ENCODE measurements around the gene PLCG1. TPM values are rescaled to one million over a fixed set of nuclear protein-coding genes. Genes with fewer than 3 reads are reported as not detected.

The PLCG1 gene
- total and polyA plus RNA-seq, 4 donors = 2.0 to 30.4 (median 16.1) TPM

GRCh38 chr20:41175201-41175651 lies 37.9 kb downstream of the PLCG1 start:
- H3K27ac ChIP-seq (ENCODE audit: low read depth in 1 of 2, low read length in 2 of 2) = no peak overlapping the region
- TF ChIP-seq RAD21 (IDR thresholded peaks at IDR 0.05) (no peak), HNF4A (conservative IDR thresholded peaks at IDR 0.05) (no peak), NR2F2 (IDR thresholded peaks at IDR 0.05) (no peak), JUND (IDR thresholded peaks at IDR 0.05) (no peak), RXRA (IDR thresholded peaks at IDR 0.05) (no peak), CTCF (IDR thresholded peaks at IDR 0.05; ENCODE audit: low read depth, low read length, missing input control) (no peak)
- TF ChIP-seq, protein P1, sequence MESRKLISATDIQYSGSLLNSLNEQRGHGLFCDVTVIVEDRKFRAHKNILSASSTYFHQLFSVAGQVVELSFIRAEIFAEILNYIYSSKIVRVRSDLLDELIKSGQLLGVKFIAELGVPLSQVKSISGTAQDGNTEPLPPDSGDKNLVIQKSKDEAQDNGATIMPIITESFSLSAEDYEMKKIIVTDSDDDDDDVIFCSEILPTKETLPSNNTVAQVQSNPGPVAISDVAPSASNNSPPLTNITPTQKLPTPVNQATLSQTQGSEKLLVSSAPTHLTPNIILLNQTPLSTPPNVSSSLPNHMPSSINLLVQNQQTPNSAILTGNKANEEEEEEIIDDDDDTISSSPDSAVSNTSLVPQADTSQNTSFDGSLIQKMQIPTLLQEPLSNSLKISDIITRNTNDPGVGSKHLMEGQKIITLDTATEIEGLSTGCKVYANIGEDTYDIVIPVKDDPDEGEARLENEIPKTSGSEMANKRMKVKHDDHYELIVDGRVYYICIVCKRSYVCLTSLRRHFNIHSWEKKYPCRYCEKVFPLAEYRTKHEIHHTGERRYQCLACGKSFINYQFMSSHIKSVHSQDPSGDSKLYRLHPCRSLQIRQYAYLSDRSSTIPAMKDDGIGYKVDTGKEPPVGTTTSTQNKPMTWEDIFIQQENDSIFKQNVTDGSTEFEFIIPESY (IDR thresholded peaks at IDR 0.05) = no peak
- TF ChIP-seq, protein P2, sequence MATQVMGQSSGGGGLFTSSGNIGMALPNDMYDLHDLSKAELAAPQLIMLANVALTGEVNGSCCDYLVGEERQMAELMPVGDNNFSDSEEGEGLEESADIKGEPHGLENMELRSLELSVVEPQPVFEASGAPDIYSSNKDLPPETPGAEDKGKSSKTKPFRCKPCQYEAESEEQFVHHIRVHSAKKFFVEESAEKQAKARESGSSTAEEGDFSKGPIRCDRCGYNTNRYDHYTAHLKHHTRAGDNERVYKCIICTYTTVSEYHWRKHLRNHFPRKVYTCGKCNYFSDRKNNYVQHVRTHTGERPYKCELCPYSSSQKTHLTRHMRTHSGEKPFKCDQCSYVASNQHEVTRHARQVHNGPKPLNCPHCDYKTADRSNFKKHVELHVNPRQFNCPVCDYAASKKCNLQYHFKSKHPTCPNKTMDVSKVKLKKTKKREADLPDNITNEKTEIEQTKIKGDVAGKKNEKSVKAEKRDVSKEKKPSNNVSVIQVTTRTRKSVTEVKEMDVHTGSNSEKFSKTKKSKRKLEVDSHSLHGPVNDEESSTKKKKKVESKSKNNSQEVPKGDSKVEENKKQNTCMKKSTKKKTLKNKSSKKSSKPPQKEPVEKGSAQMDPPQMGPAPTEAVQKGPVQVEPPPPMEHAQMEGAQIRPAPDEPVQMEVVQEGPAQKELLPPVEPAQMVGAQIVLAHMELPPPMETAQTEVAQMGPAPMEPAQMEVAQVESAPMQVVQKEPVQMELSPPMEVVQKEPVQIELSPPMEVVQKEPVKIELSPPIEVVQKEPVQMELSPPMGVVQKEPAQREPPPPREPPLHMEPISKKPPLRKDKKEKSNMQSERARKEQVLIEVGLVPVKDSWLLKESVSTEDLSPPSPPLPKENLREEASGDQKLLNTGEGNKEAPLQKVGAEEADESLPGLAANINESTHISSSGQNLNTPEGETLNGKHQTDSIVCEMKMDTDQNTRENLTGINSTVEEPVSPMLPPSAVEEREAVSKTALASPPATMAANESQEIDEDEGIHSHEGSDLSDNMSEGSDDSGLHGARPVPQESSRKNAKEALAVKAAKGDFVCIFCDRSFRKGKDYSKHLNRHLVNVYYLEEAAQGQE (IDR thresholded peaks at IDR 0.05) = no peak
- H3K4me3 ChIP-seq (ENCODE audit: low read depth in 1 of 3, low read length in 3 of 3) = no peak overlapping the region
- H3K9ac ChIP-seq (ENCODE audit: low read depth in 1 of 2, low read length in 2 of 2) = no peak overlapping the region
- no peaks in the 10 kb centered on the region for H3K27me3 ChIP-seq (ENCODE audit: control insufficient read depth in 4 of 4, insufficient read depth in 4 of 4, low read length in 3 of 4)
- DNase-seq (ENCODE audit: low spot score) = no peak
- WGBS = 98% methylated on average over 4 of the region's 4 CpGs
- H3K4me1 ChIP-seq (ENCODE audit: control insufficient read depth in 4 of 4, insufficient read depth in 4 of 4, low read length in 3 of 4) = peaks cover 0 to 5% (median 0%) of the 10 kb centered on the region in 4 donors
- H3K9me3 ChIP-seq (ENCODE audit: control insufficient read depth in 4 of 4, low read length in 3 of 4) = no peaks in the 10 kb centered on the region
- peaks cover 0 to 23% (median 5%) of the 10 kb centered on the region in 4 donors for H3K36me3 ChIP-seq (ENCODE audit: control insufficient read depth in 4 of 4, insufficient read depth in 3 of 4, low read depth in 1 of 4, low read length in 3 of 4)

DNA sequence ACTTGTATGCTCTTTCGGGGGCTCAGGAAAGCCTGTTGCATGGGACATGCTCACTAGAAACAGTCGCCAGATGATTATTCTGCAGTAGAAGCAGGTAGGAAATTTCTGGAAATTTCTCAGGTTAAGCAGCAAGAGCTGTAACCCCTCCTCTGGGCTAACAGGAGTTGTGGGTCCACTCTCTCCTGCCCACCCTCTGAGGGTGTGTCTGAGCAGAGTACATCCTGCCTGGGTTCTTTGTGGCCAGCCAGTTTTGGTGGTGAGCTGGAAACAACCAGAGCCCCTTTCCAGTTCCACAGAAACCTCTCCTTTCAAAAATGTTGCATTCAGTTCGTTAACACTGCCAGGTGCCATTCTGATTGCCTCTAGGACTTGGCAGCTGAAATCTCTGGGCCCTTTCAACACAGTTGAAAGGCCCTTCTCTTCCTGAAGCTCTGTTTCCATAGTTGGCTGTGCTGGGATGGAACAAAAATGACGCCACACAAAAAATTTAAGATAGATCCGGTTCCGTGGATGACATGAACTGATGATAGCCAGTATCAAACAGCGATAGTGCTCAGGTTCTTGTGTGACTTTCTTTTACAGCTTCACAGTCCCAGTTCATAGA lies 38.5 kb downstream of the PLCG1 start:
- no peak overlapping the region for H3K27ac ChIP-seq (ENCODE audit: low read depth in 1 of 2, low read length in 2 of 2)
- no peaks in the 10 kb centered on the region for H3K27me3 ChIP-seq (ENCODE audit: control insufficient read depth in 4 of 4, insufficient read depth in 4 of 4, low read length in 3 of 4)
- H3K4me3 ChIP-seq (ENCODE audit: low read depth in 1 of 3, low read length in 3 of 3) = no peak overlapping the region
- DNase-seq (ENCODE audit: low spot score) = no peak
- WGBS = 94% methylated on average over 7 of the region's 7 CpGs
- peaks cover 0 to 5% (median 0%) of the 10 kb centered on the region in 4 donors for H3K4me1 ChIP-seq (ENCODE audit: control insufficient read depth in 4 of 4, insufficient read depth in 4 of 4, low read length in 3 of 4)
- H3K9me3 ChIP-seq (ENCODE audit: control insufficient read depth in 4 of 4, low read length in 3 of 4) = no peaks in the 10 kb centered on the region
- peaks cover 0 to 23% (median 6%) of the 10 kb centered on the region in 4 donors for H3K36me3 ChIP-seq (ENCODE audit: control insufficient read depth in 4 of 4, insufficient read depth in 3 of 4, low read depth in 1 of 4, low read length in 3 of 4)
- no peak overlapping the region for H3K9ac ChIP-seq (ENCODE audit: low read depth in 1 of 2, low read length in 2 of 2)
- TF ChIP-seq FOXA1 (IDR thresholded peaks at IDR 0.05) = no peak
- no peak for TF ChIP-seq TAF1 (conservative IDR thresholded peaks at IDR 0.05)
- TF ChIP-seq FOXA2 (IDR thresholded peaks at IDR 0.05) = no peak
- TF ChIP-seq RXRA (IDR thresholded peaks at IDR 0.05) = no peak
- no peak for TF ChIP-seq HNF4A (conservative IDR thresholded peaks at IDR 0.05)
- TF ChIP-seq CTCF (IDR thresholded peaks at IDR 0.05; ENCODE audit: low read depth, low read length, missing input control) = no peak
- no peak for TF ChIP-seq ATF3 (IDR thresholded peaks at IDR 0.05)
- TF ChIP-seq, protein P2 (IDR thresholded peaks at IDR 0.05) = no peak
- TF ChIP-seq RAD21 (IDR thresholded peaks at IDR 0.05) = no peak
- TF ChIP-seq EGR1 (IDR thresholded peaks at IDR 0.05; ENCODE audit: low read depth in 2 of 2) = no peak
- TF ChIP-seq, protein P3, sequence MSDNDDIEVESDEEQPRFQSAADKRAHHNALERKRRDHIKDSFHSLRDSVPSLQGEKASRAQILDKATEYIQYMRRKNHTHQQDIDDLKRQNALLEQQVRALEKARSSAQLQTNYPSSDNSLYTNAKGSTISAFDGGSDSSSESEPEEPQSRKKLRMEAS (IDR thresholded peaks at IDR 0.05) = no peak
- no peak for TF ChIP-seq GABPA (IDR thresholded peaks at IDR 0.05 in 1 of 2, conservative IDR thresholded peaks at IDR 0.05 in 1 of 2)
- TF ChIP-seq YY1 (IDR thresholded peaks at IDR 0.05) = no peak

All from liver (tissue), 9 donors.